GM12864 (cell line): ENCODE measurements around the gene XPO4.
A peak's percentile ranks its signal among the peaks of the same experiment; 100 is the strongest.

Experiments
- DNase-seq: peaks from one replicate; pipeline ENCODE4 v3.0.0-alpha.2; 2011; ENCODE audit warnings: low read depth
- H3K4me3 ChIP-seq: 2 replicates; pipeline ENCODE4 v1.5.1; 2011; ENCODE audit warnings: mild to moderate bottlenecking, low read depth, low read length, control low read depth
- TF ChIP-seq, protein P1 (sequence below): IDR thresholded peaks from 2 replicates; pipeline ENCODE4 v1.5.1; 2011; ENCODE audit warnings: low read depth, mild to moderate bottlenecking, moderate library complexity, low read length, control low read depth, inconsistent platforms; ENCODE audit errors: missing control alignments

Gene XPO4

DNA sequence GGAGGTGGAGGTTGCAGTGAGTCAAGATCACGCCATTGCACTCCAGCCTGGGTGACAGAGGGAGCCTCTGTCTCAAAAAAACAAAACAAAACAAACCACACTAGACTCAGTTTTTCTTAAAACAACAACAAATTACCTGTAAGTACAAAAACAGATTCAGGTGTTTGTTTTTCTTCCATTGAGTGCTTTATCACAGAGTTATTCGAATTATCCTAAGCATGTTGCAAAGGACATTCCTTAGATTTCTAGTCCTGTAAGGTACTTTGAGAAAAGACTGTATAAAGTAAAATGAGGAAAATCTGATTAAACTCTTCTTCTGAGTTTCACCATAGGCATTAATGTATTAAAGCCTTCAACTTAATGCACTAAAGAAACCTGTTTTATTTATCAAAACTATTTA, 126.6 kb downstream of the XPO4 start:
- TF ChIP-seq, protein P1, sequence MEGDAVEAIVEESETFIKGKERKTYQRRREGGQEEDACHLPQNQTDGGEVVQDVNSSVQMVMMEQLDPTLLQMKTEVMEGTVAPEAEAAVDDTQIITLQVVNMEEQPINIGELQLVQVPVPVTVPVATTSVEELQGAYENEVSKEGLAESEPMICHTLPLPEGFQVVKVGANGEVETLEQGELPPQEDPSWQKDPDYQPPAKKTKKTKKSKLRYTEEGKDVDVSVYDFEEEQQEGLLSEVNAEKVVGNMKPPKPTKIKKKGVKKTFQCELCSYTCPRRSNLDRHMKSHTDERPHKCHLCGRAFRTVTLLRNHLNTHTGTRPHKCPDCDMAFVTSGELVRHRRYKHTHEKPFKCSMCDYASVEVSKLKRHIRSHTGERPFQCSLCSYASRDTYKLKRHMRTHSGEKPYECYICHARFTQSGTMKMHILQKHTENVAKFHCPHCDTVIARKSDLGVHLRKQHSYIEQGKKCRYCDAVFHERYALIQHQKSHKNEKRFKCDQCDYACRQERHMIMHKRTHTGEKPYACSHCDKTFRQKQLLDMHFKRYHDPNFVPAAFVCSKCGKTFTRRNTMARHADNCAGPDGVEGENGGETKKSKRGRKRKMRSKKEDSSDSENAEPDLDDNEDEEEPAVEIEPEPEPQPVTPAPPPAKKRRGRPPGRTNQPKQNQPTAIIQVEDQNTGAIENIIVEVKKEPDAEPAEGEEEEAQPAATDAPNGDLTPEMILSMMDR, result no peak
- H3K4me3 ChIP-seq, result no peak overlapping the region
- no peak for DNase-seq

DNA sequence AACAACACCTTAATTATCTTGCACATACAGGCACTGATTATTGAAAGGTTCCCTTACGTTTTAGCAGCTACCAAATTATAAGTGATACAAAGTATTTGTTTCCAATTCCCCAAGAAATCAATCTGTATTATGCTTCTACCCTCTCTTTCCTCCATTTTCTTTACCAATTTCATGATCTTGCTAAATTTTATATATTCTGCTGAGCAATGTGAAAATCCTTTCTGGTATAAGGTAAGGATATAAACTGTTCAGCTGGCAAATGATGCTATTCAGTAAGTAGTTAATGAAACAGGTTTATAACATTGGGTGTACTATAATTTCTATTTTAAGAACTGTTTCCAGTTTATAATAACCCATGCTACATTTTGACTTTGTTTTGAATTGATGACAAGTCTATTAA, 127.8 kb downstream of the XPO4 start:
- no peak for DNase-seq
- no peak overlapping the region for H3K4me3 ChIP-seq
- TF ChIP-seq, protein P1, result no peak

DNA sequence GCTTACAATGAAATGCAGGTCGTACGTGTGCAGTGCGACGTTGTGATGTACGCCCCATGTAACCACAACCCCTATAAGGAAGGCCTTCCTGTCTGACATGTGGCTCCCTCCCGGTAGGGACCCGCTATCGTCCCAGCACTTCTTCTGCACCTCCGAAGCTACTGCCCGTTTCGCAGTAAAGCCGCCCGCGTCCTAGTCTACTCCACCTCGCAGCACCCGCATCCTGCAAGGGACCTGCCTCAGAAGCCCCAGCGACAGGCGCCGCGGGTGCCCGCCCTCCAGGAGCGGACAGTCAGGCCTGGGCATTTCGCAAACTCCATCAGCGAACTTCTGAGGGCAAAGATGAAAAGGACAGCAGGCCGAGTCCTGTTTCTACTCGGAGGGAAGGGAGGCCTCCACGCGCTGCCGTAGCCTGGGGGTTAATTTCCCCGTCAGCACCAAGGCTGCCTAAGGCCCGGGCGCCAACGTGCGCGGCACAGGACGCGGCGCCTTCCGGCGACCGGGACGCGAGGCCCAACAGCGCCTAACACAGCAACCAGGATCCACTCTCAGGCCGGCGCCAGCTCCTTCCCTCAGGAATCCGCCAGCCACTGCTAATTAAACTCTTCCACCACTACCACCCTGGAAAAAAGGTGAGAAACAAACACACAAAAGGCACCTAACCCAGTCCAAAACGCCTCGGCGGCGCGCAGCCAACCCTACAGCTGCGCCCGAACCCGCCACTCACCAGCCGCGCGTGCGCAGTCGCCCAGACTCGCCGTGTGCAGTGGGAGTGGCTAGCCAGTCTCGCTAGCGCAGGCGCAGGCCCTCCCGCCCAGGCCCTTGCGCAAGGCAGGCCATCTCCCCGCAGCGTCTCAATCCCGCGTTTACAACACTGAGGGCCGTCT, 129.1 kb downstream of the XPO4 start, which contains the start of gene EEF1AKMT1:
Gene EEF1AKMT1 (minus strand): TSS at position 768 of the 887 bp plus-strand sequence. CDS start 16,363 bp downstream, outside the sequence.
- H3K4me3 ChIP-seq, result peak within 1 kb of the TSS; percentile 88
- TF ChIP-seq, protein P1, result no peak
- peak; percentile 74 for DNase-seq

DNA sequence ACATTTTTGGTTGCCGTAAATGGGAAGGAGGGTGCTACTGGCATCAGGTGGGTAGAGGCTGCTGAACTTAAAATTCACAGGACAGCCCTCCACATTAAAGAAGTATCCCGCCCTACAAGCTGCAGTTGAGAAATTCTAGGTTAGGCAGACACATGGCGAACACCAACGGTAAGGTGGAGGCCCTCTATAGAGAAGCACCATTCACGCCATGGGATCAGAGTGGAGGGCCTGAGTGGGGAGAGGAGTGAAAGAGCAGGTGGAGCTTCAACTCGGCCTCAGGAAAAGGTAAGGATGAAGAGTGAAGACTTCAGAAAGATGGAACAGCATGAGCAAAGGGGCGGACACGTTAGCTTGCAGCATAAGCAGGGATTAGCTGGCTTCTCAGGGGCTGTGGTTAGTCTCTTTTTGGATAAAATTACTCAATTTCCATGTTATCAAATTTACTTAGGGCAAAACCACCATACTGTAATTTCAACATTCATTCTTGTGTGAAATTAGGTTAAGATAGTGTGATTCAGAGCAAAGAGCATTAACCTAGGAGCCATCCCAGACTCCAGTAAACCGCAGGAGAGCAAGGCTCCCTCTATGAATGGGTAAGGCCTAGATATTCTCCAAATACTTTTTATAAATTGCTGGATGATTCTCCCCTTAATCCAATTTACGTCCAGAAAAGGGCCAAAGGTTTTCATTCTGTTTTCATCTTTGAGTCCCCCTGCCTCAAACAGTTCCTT, 130.0 kb downstream of the XPO4 start:
- TF ChIP-seq, protein P1, result no peak
- peak overlapping the region; percentile 88 for H3K4me3 ChIP-seq
- DNase-seq, result no peak

DNA sequence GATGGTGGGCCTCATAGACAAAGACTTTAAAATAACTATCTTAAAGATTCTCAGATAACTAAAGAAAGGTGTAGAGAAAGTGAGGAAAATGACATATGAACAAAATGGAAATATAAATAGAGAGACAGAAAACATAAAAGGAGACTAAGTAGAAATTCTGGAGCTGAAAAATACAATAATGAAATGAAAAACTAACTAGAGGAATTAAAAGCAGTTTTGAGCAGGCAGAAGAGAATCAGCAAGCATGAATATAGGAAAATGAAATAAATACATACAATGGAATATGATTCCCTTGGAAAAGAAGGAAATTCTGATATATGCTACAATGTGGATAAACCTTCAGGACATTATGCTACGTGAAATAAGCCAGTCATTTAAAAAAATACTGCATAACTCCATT, 132.7 kb downstream of the XPO4 start:
- DNase-seq, result no peak
- TF ChIP-seq, protein P1, result no peak

DNA sequence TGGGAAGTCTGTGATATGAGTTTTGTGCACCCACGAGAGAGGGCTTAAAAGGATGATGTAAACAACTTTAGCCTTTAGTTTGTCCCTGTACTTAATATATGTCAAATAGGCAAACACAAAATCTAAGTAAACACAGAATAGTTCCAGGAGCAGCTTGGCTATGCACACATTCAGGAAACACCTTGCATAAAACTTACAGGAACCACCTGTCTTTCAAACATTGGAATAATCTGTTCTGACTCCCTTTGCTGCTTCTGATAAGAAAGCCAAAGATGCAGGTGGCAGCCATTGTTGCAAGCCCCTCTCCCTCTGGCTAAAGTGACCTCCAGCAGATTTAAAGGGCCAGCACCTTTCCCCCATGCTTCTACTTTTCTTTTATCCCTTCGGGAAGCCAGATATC, 133.5 kb downstream of the XPO4 start:
- TF ChIP-seq, protein P1, result no peak
- H3K4me3 ChIP-seq, result no peak overlapping the region
- DNase-seq, result no peak

More for the DNA sequence above, 132.7 kb downstream of the XPO4 start:
- no peak overlapping the region for H3K4me3 ChIP-seq
